ENCODE measurements around the gene DLX1.
"Not testable (repeated sequence)": the region's sequence is repeated elsewhere in the genome, so short reads cannot be mapped to it uniquely, and the experiment has no call there.

The DLX1 gene

GRCh38 chr2:172109988-172110811, 24.9 kb downstream of the DLX1 start:
- no peak overlapping the region for H3K4me2 ChIP-seq (ENCODE audit: low read length)
- no peaks in the 10 kb centered on the region for H3K9me2 ChIP-seq (replicated peaks; ENCODE audit: control insufficient read depth, low read length)
- no peaks in the 10 kb centered on the region for H3K4me1 ChIP-seq (ENCODE audit: control insufficient read depth, low read length)
- H3K36me3 ChIP-seq (ENCODE audit: control insufficient read depth, low read length), result no peaks in the 10 kb centered on the region
- H3K27ac ChIP-seq (ENCODE audit: low read depth, low read length), result no peak overlapping the region
- TF ChIP-seq EZH2phosphoT487 (IDR thresholded peaks at IDR 0.05; ENCODE audit: borderline replicate concordance, low read length) (no peak), CTCF (IDR thresholded peaks at IDR 0.05; ENCODE audit: low read depth, low read length, poor library complexity, severe bottlenecking) (no peak)
- H4K20me1 ChIP-seq (ENCODE audit: control insufficient read depth, insufficient read depth, low read depth, low read length), result no peaks in the 10 kb centered on the region
- no peaks in the 10 kb centered on the region for H3K79me2 ChIP-seq (ENCODE audit: control insufficient read depth, low read length)
- peaks cover 16% of the 10 kb centered on the region for H3K27me3 ChIP-seq (ENCODE audit: control insufficient read depth, low read length)
- no peak overlapping the region for H3K4me3 ChIP-seq (ENCODE audit: low read length)
- H3K9me3 ChIP-seq (ENCODE audit: control insufficient read depth, insufficient read depth, low read length), result no peaks in the 10 kb centered on the region
- H3F3A ChIP-seq (ENCODE audit: control insufficient read depth, insufficient read depth), result no peaks in the 10 kb centered on the region

- H3K27me3 ChIP-seq (ENCODE audit: control insufficient read depth, low read length), result peaks cover 3% of the 10 kb centered on the region; the same call in 1 of the 2 replicates
- H3F3A ChIP-seq (ENCODE audit: control insufficient read depth, insufficient read depth), result no peaks in the 10 kb centered on the region
- H3K9me2 ChIP-seq (replicated peaks; ENCODE audit: control insufficient read depth, low read length), result no peaks in the 10 kb centered on the region
- no peaks in the 10 kb centered on the region for H4K20me1 ChIP-seq (ENCODE audit: control insufficient read depth, insufficient read depth, low read depth, low read length)
- H3K27ac ChIP-seq (ENCODE audit: low read depth, low read length), result no peak overlapping the region
- H3K4me2 ChIP-seq (ENCODE audit: low read length), result no peak overlapping the region
- H3K9me3 ChIP-seq (ENCODE audit: control insufficient read depth, insufficient read depth, low read length), result no peaks in the 10 kb centered on the region
- H3K4me3 ChIP-seq (ENCODE audit: low read length), result no peak overlapping the region
- H3K4me1 ChIP-seq (ENCODE audit: control insufficient read depth, low read length), result no peaks in the 10 kb centered on the region
- no peaks in the 10 kb centered on the region for H3K36me3 ChIP-seq (ENCODE audit: control insufficient read depth, low read length)
- no peaks in the 10 kb centered on the region for H3K79me2 ChIP-seq (ENCODE audit: control insufficient read depth, low read length)
- TF ChIP-seq EZH2phosphoT487 (IDR thresholded peaks at IDR 0.05; ENCODE audit: borderline replicate concordance, low read length) (no peak), CTCF (IDR thresholded peaks at IDR 0.05; ENCODE audit: low read depth, low read length, poor library complexity, severe bottlenecking) (peak; percentile 58)
Measured at GRCh38 chr2:172113617-172114016, 28.3 kb downstream of the DLX1 start.

DNA sequence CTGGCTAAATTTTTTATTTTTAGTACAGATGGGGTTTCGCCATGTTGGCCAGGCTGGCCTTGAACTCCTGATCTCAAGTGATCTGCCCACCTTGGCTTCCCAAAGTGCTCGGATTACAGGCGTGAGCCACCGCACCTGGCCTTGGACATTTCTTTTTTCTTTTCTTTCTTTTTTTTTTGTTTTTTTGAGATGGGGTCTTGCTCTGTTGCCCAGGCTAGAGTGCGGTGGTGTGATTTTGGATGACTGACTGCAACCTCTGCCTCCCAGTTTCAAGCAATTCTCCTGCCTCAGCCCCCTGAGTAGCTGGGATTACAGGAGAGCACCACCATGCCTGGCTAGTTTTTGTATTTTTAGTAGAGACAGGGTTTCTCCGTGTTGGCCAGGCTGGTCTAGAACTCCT, 28.9 kb downstream of the DLX1 start:
- H3K4me2 ChIP-seq (ENCODE audit: low read length), result not testable (repeated sequence)

GRCh38 chr2:172114579-172114978, 29.3 kb downstream of the DLX1 start:
- TF ChIP-seq CTCF (IDR thresholded peaks at IDR 0.05; ENCODE audit: low read depth, low read length, poor library complexity, severe bottlenecking) (no peak), EZH2phosphoT487 (IDR thresholded peaks at IDR 0.05; ENCODE audit: borderline replicate concordance, low read length) (no peak)

More for the DNA sequence above, 28.9 kb downstream of the DLX1 start:
- H3K36me3 ChIP-seq (ENCODE audit: control insufficient read depth, low read length); H4K20me1 ChIP-seq (ENCODE audit: control insufficient read depth, insufficient read depth, low read depth, low read length); H3K79me2 ChIP-seq (ENCODE audit: control insufficient read depth, low read length); H3K4me3 ChIP-seq (ENCODE audit: low read length); H3K27ac ChIP-seq (ENCODE audit: low read depth, low read length); H3K27me3 ChIP-seq (ENCODE audit: control insufficient read depth, low read length); H3K9me3 ChIP-seq (ENCODE audit: control insufficient read depth, insufficient read depth, low read length); H3K4me1 ChIP-seq (ENCODE audit: control insufficient read depth, low read length); H3F3A ChIP-seq (ENCODE audit: control insufficient read depth, insufficient read depth); H3K9me2 ChIP-seq (replicated peaks; ENCODE audit: control insufficient read depth, low read length): not testable (repeated sequence)

More at GRCh38 chr2:172114579-172114978, 29.3 kb downstream of the DLX1 start:
- no peak overlapping the region for H3K4me2 ChIP-seq (ENCODE audit: low read length)
- H3K9me3 ChIP-seq (ENCODE audit: control insufficient read depth, insufficient read depth, low read length), result no peaks in the 10 kb centered on the region
- no peaks in the 10 kb centered on the region for H3K9me2 ChIP-seq (replicated peaks; ENCODE audit: control insufficient read depth, low read length)
- no peak overlapping the region for H3K4me3 ChIP-seq (ENCODE audit: low read length)
- no peaks in the 10 kb centered on the region for H3K36me3 ChIP-seq (ENCODE audit: control insufficient read depth, low read length)
- no peaks in the 10 kb centered on the region for H3F3A ChIP-seq (ENCODE audit: control insufficient read depth, insufficient read depth)
- no peak overlapping the region for H3K27ac ChIP-seq (ENCODE audit: low read depth, low read length)
- H3K79me2 ChIP-seq (ENCODE audit: control insufficient read depth, low read length), result no peaks in the 10 kb centered on the region
- no peaks in the 10 kb centered on the region for H3K4me1 ChIP-seq (ENCODE audit: control insufficient read depth, low read length)
- H4K20me1 ChIP-seq (ENCODE audit: control insufficient read depth, insufficient read depth, low read depth, low read length), result no peaks in the 10 kb centered on the region
- peaks cover 7% of the 10 kb centered on the region; the same call in 1 of the 2 replicates for H3K27me3 ChIP-seq (ENCODE audit: control insufficient read depth, low read length)

Data from DOHH2 (cell line).